BE2C (cell line): Measurements from ENCODE around the gene TMEM80.
A peak's percentile ranks its signal among the peaks of the same experiment; 100 is the strongest.

Source experiments
- DNase-seq: peaks from one replicate; pipeline ENCODE4 v3.0.0-alpha.2; 2020
- H3K27me3 ChIP-seq: fragments of 250-450 bp; sonication (Bioruptor Pico); 2 replicates; pipeline ENCODE4 v1.5.1; 2020; ENCODE audit warnings: mild to moderate bottlenecking
- H3K36me3 ChIP-seq: fragments of 250-450 bp; sonication (Bioruptor Pico); 2 replicates; pipeline ENCODE4 v1.5.1; 2020; ENCODE audit warnings: mild to moderate bottlenecking
- H3K4me1 ChIP-seq: fragments of 250-450 bp; sonication (Bioruptor Pico); 2 replicates; pipeline ENCODE4 v1.5.1; 2020
- H3K4me3 ChIP-seq: 2 replicates; pipeline ENCODE4 v1.5.1; 2011; ENCODE audit warnings: low read depth, low read length
- H3K9me3 ChIP-seq: fragments of 250-450 bp; sonication (Bioruptor Pico); 2 replicates; pipeline ENCODE4 v1.5.1; 2020
- TF ChIP-seq, protein P1 (sequence below): IDR thresholded peaks from 2 replicates; pipeline ENCODE4 v1.5.1; 2012; ENCODE audit warnings: mild to moderate bottlenecking, low read depth, low read length

TMEM80 gene

GRCh38 chr11:709109-709997 lies 13.7 kb downstream of the TMEM80 start:
- no peaks in the 10 kb centered on the region for H3K9me3 ChIP-seq
- H3K4me1 ChIP-seq: no peaks in the 10 kb centered on the region
- DNase-seq: no peak
- H3K36me3 ChIP-seq: no peaks in the 10 kb centered on the region
- peaks cover 4% of the 10 kb centered on the region; the same call in 1 of the 2 replicates for H3K27me3 ChIP-seq
- no peak overlapping the region for H3K4me3 ChIP-seq
- TF ChIP-seq, protein P1, sequence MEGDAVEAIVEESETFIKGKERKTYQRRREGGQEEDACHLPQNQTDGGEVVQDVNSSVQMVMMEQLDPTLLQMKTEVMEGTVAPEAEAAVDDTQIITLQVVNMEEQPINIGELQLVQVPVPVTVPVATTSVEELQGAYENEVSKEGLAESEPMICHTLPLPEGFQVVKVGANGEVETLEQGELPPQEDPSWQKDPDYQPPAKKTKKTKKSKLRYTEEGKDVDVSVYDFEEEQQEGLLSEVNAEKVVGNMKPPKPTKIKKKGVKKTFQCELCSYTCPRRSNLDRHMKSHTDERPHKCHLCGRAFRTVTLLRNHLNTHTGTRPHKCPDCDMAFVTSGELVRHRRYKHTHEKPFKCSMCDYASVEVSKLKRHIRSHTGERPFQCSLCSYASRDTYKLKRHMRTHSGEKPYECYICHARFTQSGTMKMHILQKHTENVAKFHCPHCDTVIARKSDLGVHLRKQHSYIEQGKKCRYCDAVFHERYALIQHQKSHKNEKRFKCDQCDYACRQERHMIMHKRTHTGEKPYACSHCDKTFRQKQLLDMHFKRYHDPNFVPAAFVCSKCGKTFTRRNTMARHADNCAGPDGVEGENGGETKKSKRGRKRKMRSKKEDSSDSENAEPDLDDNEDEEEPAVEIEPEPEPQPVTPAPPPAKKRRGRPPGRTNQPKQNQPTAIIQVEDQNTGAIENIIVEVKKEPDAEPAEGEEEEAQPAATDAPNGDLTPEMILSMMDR: no peak

DNA sequence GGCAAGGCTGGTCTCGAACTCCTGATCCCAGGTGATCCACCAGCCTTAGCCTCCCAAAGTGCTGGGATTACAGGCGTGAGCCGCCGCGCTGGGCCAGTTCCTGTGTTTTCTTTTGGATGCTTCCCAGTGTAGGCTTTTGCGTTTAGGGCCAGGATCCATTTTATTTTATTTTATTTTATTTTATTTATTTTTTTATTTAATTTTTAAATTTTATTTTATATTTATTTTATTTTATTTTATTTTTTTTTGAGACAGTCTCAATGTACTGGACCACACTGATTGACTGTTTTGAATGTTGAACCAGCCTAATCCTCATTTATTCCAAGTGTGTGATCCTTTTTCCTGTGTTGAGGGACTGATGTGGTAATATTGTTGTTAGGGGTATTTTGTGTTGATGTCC lies 18.8 kb downstream of the TMEM80 start:
- no peak for DNase-seq
- no peaks in the 10 kb centered on the region for H3K36me3 ChIP-seq
- TF ChIP-seq, protein P1: no peak
- no peak overlapping the region for H3K4me3 ChIP-seq
- H3K27me3 ChIP-seq: peaks cover 5% of the 10 kb centered on the region
- H3K9me3 ChIP-seq: no peaks in the 10 kb centered on the region
- no peaks in the 10 kb centered on the region for H3K4me1 ChIP-seq

DNA sequence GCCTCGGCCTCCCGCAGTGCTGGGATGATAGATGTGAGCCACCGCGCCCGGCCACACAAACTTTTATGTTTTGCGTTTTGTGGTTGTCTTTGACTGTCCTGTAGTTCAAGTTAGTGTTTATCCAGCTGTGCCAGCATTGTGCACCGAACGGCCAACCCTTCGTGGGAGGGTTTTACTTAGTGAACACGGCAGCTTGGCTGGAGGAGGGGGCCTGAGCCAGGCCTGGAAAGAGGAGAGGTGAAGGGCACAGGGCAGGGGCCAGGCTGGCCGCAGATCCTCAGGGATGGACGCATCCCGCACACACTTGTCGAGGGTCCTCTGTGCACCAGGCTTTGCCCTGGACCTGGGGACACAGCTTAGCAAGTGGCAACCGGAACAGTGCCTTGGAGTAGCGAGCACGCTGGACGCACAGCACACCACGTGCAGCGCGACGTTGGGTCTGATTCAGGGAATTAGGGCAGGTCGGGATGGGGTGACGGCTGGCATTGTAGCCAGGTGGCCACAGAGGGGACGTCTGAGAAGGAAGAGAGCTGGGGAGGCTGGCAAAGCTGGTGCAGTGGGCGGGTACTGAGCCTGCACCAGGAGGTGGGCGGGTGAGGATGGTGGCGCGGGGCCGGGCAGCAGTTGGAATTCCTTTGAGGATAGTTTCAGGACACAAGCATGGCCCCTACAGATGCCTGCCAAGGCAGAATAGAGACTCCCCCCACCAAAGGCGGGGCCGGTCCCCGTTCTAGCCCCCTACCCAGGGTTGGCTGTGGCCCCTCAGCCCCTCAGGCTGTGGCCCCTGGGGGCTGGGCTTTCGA lies 23.8 kb downstream of the TMEM80 start:
- peak; percentile 8 for DNase-seq
- H3K4me3 ChIP-seq: no peak overlapping the region
- H3K36me3 ChIP-seq: no peaks in the 10 kb centered on the region
- TF ChIP-seq, protein P1: no peak
- peaks cover 35% of the 10 kb centered on the region for H3K27me3 ChIP-seq
- H3K9me3 ChIP-seq: no peaks in the 10 kb centered on the region
- no peaks in the 10 kb centered on the region for H3K4me1 ChIP-seq

DNA sequence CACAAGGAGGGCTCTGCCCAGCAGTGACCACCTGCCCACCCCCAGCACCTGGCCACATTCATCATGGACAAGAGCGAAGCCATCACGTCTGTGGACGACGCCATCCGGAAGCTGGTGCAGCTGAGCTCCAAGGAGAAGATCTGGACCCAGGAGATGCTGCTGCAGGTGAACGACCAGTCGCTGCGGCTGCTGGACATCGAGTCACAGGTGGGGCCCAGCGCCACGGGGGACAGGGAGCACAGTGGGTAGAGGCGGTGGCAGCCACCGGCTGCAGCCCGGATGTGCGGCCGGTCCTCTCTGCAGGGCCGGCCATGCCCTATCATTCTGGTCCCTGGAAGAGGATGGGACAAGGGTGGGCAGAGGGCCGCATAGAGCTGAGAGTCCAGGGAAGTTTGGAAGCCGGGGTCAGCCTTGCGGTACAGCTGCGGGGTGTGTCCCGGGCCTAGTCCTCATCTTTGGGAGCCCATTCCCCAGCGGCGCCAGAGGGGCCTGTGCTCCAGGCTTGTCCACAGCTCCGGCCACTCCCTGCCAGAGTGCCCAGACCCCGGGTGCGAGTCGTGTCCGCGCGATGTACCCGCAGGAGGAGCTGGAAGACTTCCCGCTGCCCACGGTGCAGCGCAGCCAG lies 24.5 kb downstream of the TMEM80 start:
- TF ChIP-seq, protein P1: no peak
- no peaks in the 10 kb centered on the region for H3K36me3 ChIP-seq
- peaks cover 40% of the 10 kb centered on the region for H3K27me3 ChIP-seq
- no peaks in the 10 kb centered on the region for H3K4me1 ChIP-seq
- no peaks in the 10 kb centered on the region for H3K9me3 ChIP-seq
- DNase-seq: no peak
- H3K4me3 ChIP-seq: no peak overlapping the region

DNA sequence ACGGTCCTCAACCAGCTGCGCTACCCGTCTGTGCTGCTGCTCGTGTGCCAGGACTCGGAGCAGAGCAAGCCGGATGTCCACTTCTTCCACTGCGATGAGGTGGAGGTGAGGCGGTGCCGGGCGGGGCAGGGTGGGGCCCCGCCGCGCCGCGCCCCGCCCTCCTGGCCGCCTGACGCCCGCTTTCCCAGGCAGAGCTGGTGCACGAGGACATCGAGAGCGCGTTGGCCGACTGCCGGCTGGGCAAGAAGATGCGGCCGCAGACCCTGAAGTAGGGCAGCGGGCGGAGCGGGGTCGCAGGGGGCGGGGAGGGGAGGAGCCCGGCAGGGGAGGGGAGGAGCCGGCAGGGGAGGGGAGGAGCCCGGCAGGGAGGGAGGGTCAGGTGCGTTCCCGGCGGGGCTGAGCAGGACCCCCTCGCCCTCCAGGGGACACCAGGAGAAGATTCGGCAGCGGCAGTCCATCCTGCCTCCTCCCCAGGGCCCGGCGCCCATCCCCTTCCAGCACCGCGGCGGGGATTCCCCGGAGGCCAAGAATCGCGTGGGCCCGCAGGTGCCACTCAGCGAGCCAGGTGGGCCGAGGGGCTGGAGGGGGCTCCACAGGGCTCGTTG lies 25.1 kb downstream of the TMEM80 start:
- H3K4me1 ChIP-seq: no peaks in the 10 kb centered on the region
- peaks cover 46% of the 10 kb centered on the region for H3K27me3 ChIP-seq
- H3K4me3 ChIP-seq: no peak overlapping the region
- TF ChIP-seq, protein P1: no peak
- H3K9me3 ChIP-seq: no peaks in the 10 kb centered on the region
- no peaks in the 10 kb centered on the region for H3K36me3 ChIP-seq
- DNase-seq: peak; percentile 33
